GM10847 (cell line): ENCODE data around the gene PRPF39.

Experiments
- POLR2A ChIP-seq: IDR thresholded peaks from 2 replicates; pipeline ENCODE4 v1.6.1; 2011; ENCODE audit not compliant: insufficient read length; ENCODE audit errors: extremely low read depth

The PRPF39 gene

GRCh38 chr14:45156067-45156466, 72.2 kb downstream of the PRPF39 start:
- TF ChIP-seq POLR2A: no peak
